AG10803 (cell line): ENCODE measurements around the gene CNTNAP2.
A peak's percentile ranks its signal among the peaks of the same experiment; 100 is the strongest.

Source experiments
- DNase-seq: peaks from one replicate; pipeline ENCODE4 v3.0.0; 2010; ENCODE audit warnings: low read depth
- H3K4me3 ChIP-seq: 2 replicates; pipeline ENCODE4 v1.5.1; 2011; ENCODE audit warnings: mild to moderate bottlenecking, low read length, control low read depth
- CTCF ChIP-seq: conservative IDR thresholded peaks from 2 replicates; pipeline ENCODE4 v1.5.1; 2011; ENCODE audit warnings: mild to moderate bottlenecking, low read length, control low read depth, inconsistent platforms

CNTNAP2 gene

GRCh38 chr7:147304376-147304775 lies 1187.8 kb downstream of the CNTNAP2 start:
- H3K4me3 ChIP-seq: no peak overlapping the region
- TF ChIP-seq CTCF: no peak
- no peak for DNase-seq

DNA sequence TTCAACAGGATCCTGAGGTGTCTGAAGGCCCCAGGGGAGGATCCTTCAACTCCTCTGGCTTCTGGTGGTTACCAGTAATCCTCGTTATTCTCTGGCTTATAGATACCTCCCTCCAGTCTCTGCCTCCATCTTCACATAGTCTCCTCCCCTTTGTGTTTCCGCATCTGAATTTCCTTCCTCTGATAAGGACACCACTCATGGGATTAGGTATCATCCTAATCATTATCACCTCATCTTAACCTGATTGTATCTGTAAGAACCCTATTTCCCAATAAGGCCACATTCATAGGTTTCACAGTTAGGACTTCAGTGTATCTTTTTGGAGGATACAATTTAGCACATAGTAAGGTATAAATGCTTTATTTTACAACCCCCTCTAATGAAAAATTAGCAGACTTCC lies 1189.2 kb downstream of the CNTNAP2 start:
- DNase-seq: no peak
- TF ChIP-seq CTCF: no peak
- H3K4me3 ChIP-seq: no peak overlapping the region

GRCh38 chr7:147308539-147308938 lies 1191.9 kb downstream of the CNTNAP2 start:
- no peak for TF ChIP-seq CTCF
- no peak overlapping the region for H3K4me3 ChIP-seq
- DNase-seq: no peak

GRCh38 chr7:147311336-147311735 lies 1194.7 kb downstream of the CNTNAP2 start:
- H3K4me3 ChIP-seq: no peak overlapping the region
- DNase-seq: peak; percentile 47
- no peak for TF ChIP-seq CTCF

GRCh38 chr7:147321504-147321903 lies 1204.9 kb downstream of the CNTNAP2 start:
- DNase-seq: no peak
- H3K4me3 ChIP-seq: no peak overlapping the region
- TF ChIP-seq CTCF: no peak

DNA sequence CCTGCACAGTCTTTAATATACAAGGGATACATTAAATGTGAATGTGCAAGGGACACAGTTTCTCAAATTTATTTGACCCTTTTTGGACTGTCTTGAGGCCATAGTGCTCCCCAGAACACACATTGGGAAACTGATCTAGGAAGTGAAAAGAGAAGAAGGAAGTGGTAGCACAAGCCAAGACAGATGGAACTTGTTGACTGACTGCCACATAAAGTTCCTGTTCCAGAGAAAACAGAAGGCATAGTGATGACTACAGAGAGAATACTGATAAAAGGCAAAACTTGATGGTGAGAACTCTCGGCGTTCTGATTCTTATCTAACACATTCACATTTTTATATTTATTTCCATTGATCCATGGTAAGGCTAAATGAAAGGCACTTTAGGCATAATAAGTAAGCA lies 1216.4 kb downstream of the CNTNAP2 start:
- DNase-seq: no peak
- H3K4me3 ChIP-seq: no peak overlapping the region
- no peak for TF ChIP-seq CTCF

DNA sequence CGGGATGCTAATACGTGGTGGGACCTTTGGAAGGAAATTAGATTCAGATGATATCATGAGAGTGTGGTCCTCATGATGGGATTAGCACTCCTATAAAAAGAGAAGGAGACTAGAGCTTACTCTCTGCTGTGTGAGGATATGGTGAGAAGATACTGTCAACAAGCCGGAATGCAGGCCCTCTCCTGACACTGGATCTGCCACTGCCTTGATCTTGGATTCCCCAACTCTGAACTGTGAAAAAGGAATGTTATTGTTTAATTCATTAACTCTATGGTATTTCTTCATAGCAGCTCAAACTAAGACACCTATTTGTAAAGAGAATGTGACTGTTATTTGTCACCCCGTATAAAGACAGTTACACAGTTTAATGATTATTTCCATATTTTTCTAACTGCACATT lies 1246.5 kb downstream of the CNTNAP2 start:
- TF ChIP-seq CTCF: no peak
- H3K4me3 ChIP-seq: no peak overlapping the region
- DNase-seq: peak; percentile 40
